Vagina (tissue), 2 donors: Measurements from ENCODE around the gene PCIF1.

Source experiments
- CTCF ChIP-seq, 3 experiments: fragments of 450-650 bp in 2 of 3; fragments of 200-600 bp in 1 of 3; sonication (generic) in 1 of 3; IDR thresholded peaks; one replicate each; pipeline ENCODE4 v1.5.1; 2017 to 2019; ENCODE audit warnings: antibody characterized with exemption in 3 of 3, mild to moderate bottlenecking in 2 of 3, moderate library complexity in 2 of 3
- POLR2A ChIP-seq, 2 donors: fragments of 450-650 bp; IDR thresholded peaks; one replicate each; pipeline ENCODE4 v1.6.1; 2017; ENCODE audit warnings: antibody characterized with exemption in 2 of 2, mild to moderate bottlenecking in 2 of 2, moderate library complexity in 2 of 2
- POLR2AphosphoS5 ChIP-seq, 2 donors: sonication (generic); formaldehyde crosslinking; IDR thresholded peaks; one replicate each; pipeline ENCODE4 v1.9.0; 2017; ENCODE audit warnings: antibody characterized with exemption in 2 of 2, mild to moderate bottlenecking in 2 of 2, low read depth in 1 of 2; ENCODE audit not compliant: insufficient read depth in 1 of 2

DNA sequence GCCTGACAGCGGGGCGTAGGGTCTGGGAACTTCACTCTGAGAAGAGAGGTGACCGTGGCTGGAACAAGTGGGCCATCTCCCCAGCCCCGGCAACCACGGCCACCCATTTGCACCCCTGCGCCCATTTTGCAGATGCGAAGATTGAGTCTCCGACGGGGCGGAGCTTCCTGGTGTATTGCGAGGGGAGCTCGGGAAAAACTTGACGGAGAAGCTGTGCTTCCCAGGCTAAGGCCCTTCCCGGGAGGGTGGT, 36.9 kb downstream of the PCIF1 start:
- TF ChIP-seq CTCF (IDR thresholded peaks at IDR 0.05), result no peak
- TF ChIP-seq POLR2A (IDR thresholded peaks at IDR 0.05), result no peak
- TF ChIP-seq POLR2AphosphoS5 (IDR thresholded peaks at IDR 0.05; ENCODE audit: insufficient read depth in 1 of 2, low read depth in 1 of 2), result no peak
